Measurements from ENCODE around the gene PACS2.

- TF ChIP-seq POLR2A (IDR thresholded peaks at IDR 0.05) (no peak), CTCF (IDR thresholded peaks at IDR 0.05) (no peak)
Measured at GRCh38 chr14:105411017-105411941, 96.7 kb downstream of the PACS2 start.
